Suppressor macrophage treated with lipopolysaccharide for 1 hour (primary cell): ENCODE results near the gene BCAN.

Source experiments
- DNase-seq, 3 donors: peaks; one replicate each; pipeline ENCODE4 v3.0.0-alpha.2; 2020 to 2022

The BCAN gene

DNA sequence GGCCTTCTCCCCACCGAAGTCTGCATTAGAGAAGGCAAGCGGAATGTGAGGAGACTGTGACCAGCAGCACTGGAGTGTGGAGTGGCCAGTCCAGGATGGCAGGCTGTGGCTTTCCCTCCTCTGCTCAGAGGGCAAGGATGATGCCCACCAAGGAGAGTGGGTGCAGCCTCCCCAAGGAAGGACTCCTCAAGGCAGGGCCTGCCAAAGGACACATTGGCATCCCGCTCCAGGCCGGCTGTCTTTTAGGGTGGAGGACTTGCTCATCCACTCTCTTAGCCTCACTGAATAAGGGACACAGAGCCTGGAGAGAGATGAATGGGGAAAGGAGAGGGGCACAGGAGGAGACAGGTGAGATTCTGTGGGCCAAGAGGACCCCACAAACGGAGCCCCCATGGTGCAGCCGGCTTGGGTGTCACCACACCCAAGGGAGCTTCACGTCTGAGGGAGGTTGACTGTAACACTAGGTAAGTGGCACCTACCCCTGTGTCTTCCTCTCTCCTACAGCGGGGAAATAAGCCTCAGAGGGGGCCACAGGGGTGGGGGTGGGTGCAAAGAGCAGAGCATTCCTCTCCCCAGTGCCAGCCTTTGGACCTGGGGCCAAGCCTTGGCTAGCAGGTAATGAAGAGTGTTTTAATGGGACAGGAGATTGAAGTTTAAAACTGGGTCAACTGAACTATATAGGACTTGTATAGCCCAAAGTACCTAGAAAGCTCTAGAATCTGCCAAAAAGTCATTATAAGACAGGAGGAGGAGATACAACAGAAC is 39.5 kb downstream of the BCAN start:
- DNase-seq: no peak

- DNase-seq: no peak
Measured at GRCh38 chr1:156682166-156682890, 40.4 kb downstream of the BCAN start.

- peak; percentile 52 to 60 (median 60) for DNase-seq
Measured at GRCh38 chr1:156684227-156684782, 42.4 kb downstream of the BCAN start.

DNA sequence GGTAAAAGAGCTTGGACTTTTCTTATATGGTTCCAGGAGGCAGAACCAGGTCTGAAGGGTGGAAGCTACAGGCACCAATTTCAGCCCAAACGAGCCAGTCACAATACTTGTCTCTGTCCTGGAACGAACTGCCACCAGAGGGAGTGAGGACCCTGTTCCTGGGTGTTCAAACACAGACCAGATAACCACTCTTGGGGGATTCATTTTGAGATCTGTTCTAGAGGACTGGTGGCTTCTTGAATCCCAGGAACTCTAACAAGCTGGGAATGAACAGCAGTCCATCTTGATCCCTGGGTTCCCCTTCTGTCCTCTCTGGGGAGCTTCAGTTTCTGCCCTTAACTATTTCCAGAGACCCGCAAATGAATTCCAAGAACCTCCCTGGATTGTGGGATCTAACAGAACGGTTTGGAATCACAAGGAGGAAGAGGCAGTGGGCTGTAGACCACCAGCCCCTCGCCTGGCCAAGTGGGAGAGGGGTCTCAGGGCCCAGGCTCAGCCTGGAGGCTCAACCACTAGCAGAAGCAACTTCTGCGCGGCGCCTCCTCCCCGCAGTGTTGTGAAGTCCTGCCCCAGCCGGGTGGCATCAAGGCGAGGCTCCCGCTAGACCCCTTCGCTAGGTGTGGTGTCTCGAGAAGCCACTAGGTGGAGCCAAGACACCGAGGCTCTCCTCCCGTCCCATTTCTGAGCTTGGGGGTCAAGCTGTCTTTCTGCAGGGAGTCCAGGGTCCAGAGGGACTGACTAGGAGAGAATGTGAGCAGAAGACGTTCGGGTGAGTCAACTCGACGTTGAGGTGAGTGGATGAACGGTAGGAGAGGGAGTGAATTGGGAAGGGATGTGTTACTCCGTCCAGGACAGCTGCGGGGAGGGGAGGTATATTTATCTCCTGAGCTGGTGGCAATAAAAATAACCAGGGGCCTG is 47.4 kb downstream of the BCAN start:
- DNase-seq: peak; percentile 87 to 89 (median 87)

GRCh38 chr1:156689953-156690674 is 48.2 kb downstream of the BCAN start:
- DNase-seq: peak; percentile 56 to 60 (median 58)

DNA sequence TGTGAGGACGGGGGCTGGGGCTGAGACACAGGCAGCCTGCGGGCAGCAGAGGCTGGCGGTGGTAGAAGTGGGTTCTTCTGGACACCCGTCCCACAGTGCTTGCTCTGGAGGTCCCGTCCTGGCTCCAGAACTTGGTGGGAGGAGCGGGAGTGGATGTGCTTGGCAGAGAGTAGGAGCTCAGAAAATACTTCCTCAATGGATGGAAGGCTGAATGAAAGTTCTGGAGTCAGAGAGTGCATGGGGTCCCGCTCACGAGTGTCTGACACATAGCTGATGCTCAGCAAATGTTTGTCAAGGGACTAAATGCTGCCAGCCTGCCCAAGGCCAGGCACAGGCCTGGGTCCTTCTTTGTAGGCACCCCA is 48.7 kb downstream of the BCAN start:
- peak; percentile 48 to 51 (median 50) for DNase-seq

DNA sequence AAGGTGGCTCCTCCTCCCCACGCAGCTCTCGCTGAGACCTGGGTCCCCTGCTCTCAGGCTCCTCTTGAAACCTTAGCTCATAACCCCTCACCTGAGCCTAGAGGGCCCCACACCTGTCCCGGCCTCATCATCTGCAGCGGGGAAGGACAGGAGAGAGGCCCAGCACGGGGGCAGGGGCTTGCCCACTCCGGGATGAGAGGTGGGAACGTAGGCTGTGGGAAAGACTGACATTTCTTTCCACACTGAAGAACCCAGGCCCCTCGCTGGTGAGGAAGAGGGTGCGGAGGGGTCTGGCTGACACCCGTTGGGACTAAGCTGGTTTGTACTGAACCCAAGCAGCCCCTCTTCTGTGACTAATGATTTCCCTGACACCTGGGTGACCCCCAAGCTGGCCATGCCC is 49.3 kb downstream of the BCAN start:
- no peak for DNase-seq

GRCh38 chr1:156691665-156692440 is 49.9 kb downstream of the BCAN start:
- DNase-seq: peak; percentile 78 to 87 (median 80)

- DNase-seq: no peak
Measured at GRCh38 chr1:156692441-156692924, 50.6 kb downstream of the BCAN start.

DNA sequence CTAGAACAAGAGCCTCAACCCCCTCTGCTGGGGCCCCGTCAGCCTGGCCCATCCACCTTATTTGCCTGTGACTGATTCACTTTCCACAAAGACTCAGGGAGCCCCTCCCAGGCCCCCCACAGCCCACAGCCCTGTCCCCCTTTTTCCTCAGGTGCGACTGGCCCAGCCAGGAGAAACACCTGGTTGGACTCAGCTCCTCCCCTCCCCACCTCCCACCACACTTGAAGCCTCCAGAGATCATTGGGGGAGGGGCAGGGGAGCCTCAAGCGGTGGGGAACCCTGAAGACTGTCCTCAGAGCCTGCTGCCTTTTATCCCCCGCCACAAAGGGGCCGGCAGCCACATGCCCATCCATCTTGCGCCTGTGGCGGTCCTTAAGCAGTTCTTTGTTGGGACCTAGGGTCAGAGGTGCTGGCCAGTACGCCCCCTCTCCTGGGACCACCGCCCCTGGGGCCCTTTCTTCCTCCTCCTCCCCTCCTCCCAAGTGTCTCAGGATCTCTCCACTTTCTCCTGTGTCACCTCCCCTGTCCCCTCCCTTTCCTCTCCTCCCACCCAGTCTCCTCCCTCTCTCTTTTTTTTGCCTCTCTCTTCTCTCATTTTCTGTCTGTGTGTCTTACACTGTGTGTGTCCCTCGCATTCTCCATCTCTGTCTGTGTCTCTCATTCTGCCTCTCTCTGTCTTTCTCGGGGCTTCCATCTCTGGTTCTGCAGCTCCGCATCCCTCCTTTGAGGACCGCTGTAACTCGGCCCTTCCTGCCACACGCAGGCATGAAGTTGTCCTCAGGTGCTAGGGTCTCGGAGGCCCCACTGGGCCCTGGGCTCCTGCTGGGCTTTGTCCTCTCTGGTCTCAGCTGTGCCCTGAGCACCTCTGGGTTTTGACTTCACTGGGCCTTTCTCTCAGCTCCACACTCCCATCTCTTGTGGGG is 51.3 kb downstream of the BCAN start:
- no peak for DNase-seq

DNA sequence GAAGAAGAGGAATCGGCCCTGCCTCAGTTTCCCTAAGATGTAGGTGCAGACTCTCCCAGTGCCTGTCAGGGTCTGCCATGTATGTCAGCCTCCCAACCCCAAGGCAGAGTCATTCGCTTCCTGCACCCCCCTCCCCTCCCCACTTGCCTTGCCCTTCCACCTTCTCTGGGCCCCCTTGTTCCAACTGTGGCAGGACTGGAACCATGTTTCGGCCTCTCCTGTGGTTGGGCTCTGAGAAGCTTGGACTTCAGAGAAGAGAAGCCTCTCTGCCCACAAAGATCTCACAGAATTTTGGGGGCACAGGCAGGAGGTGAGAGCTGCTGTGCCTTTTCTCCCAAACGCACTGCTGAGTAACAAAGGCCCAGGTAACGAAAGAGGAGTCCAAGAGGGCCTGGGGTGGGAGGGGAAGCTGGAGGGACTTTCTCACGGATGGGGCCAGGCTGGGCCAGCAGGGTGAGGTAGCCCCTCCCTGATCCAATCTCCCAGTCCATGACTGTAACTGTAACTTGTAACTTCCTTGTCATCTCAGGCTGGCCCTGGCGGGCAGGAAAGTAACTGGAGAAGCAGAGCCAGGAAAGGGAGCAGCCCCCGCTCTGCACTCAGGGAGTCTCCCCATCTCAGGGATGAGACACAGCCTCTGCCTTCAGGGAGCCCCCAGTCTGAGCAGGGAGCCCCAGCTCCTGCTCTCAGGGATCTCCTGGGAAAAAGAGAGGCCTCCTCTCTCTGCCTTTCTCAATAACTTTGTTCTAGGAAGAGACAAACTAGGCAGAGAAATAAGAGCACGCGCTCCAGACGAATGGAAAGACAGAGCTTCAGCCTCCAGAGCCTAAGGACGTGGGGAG is 52.2 kb downstream of the BCAN start:
- peak; percentile 39 to 59 (median 50) for DNase-seq

- no peak for DNase-seq
Measured at GRCh38 chr1:156694690-156694962, 52.7 kb downstream of the BCAN start.

DNA sequence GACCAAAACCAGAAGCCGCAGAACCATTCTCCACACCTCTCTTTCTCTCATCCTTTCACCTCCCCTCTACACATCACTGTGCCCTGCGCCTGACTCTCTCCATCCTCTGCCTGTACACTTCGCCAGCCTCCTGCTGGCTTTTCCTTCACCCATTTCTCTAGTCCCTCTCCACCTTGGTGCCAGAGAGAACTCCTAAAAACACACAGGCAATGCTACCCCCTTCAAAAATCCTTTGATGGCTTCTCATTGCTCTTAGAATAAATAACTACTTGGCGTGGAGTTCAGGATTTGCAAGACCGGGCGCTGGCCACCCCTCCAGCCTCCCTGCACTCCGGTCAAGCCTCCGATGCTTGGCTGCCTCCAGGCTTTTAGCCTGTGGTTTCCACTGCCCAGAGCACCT is 54.8 kb downstream of the BCAN start:
- no peak for DNase-seq

DNA sequence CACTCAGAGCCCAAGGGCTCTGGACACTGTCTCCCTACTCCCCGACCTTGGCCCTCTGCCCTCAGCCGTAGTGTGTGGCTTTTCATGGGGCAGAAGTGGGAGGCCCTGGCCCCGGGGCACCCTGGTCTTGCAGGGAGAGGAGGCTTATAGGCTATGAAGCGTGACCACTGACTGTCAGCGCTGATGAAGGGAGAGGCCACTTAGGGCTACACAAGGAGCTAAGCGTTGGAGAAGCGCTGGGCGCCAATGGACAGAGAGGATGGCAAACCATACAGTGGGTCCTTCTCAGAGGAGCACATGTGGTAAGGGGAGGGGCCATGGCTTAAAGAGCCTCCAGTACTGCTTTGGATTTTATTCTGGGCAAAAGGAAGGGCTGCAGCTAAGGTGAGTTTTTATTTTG is 55.6 kb downstream of the BCAN start:
- no peak for DNase-seq

DNA sequence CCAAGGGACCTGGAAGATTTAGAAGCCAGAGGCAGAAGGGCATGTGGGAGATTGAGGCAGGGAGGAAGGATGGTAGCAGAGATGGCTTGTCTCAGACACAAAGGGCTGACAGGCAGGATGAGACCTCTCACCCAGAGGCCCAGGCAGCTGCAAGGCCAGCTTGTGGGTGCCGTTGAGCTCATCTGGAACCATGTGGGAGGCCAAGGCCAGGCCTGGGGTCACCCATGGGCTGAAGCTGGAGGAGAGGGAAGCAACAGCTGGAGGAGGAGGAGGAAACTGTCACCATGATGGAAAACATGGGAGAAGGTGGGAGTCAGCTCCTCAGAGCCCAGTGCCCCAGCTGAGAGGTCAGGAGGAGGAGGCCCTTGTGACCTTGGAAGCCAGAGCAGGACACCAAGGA is 57.1 kb downstream of the BCAN start:
- peak; percentile 57 to 71 (median 64) for DNase-seq

DNA sequence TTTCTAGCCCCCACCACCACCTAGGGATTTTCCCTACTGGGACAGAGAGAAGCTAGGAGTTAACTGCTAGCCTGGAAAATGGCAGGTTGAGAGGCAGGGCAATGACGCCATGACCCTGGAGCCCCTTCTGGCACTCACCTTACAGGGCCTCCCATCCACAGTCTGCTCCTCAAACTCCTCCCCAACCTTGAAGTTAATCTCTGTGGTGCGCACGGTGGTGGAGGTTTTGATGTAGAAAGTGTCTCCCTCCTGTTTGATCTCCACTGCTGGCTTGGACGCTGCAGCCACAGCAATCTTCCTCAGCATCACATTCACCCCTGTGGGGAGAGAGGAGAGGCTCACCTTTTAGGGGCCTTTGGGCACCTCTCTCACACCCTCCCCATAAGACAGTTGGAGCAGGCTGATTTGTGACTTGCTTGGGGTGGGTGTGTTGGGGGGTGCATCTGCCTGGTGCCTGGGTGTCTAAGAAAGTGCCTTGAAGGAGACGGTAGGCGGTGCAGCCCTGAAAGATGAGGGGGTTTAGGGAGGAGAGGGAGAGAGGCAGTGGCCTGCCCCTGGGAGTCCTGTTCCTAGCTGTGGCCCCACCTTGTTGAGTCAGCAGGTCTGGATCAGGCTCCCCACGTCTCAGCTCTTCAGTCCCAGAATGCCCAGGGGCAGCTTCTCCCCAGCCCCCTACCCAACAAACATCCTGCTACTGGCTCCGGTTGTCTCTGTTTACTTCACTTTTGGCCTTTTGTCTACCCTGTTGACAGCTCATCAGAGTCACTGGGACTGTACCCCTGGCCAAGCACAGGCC is 59.0 kb downstream of the BCAN start:
- DNase-seq: no peak

- DNase-seq: no peak
Measured at GRCh38 chr1:156703336-156703735, 61.4 kb downstream of the BCAN start.

DNA sequence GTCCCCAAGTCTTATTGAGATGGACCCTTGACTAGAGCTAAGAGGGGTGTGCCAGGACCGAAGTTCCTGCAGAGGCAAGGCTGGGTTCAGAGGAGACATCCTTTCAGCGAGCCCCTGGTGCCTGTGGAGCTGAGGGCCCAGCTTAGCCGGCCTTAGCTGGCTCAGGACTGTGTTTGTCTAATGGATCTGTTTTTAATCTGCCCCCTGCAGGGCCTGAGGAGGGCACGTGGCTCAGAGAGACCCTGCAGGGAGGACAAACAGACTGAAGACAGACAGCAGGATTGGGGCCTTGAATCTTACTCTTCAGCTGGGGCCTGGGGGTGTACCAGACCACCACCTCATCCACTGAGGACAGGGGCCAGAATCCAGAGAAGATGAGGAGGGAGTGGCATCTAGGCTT is 61.8 kb downstream of the BCAN start:
- DNase-seq: no peak
